ENCODE data around the gene PGBD1.
A peak's percentile ranks its signal among the peaks of the same experiment; 100 is the strongest.

The PGBD1 gene

DNA sequence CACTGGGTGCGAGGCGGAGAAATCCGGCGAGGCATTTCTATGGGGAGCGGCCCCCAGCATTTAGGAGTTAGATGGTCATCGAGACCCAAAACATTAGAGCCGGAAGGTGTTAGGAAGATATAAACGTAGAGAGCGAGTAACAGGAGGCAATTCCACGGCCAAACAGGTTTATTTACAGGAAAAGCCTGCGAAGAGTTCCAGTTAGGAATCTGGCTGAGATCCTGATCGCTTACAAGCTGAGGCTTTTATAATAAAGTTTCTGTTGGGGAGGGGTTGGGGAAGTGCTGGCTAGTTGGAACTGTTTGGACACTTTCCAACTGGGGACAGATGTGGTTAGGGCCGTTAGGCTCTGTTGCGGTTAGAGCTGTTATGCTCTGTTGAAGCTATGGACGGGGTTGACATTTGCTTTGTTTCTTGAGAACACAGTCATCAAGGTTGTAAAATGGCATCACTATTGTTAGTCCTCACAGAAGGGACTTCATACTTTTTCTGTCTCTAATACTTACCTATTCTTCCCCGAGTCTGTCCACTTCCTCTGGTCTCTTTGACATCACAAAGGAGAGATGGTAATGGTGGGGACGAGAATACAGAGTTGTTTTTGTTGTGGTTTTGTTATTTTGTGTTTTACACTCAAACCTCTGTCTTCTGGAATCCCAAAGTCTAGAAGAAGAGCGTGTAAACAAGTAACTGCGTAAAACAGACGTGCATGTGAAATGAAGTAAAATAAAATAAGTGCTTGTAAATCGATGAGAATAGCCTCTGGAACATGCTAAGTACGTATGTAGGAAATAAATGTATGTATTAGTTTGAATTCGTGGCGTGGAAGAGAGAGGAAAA lies 55.1 kb downstream of the PGBD1 start:
- DNase-seq: peak; percentile 18

- DNase-seq: no peak
Observed at GRCh38 chr6:28337121-28337520, 55.7 kb downstream of the PGBD1 start.

- DNase-seq: no peak
Observed at GRCh38 chr6:28340310-28341095, 59.1 kb downstream of the PGBD1 start.

DNA sequence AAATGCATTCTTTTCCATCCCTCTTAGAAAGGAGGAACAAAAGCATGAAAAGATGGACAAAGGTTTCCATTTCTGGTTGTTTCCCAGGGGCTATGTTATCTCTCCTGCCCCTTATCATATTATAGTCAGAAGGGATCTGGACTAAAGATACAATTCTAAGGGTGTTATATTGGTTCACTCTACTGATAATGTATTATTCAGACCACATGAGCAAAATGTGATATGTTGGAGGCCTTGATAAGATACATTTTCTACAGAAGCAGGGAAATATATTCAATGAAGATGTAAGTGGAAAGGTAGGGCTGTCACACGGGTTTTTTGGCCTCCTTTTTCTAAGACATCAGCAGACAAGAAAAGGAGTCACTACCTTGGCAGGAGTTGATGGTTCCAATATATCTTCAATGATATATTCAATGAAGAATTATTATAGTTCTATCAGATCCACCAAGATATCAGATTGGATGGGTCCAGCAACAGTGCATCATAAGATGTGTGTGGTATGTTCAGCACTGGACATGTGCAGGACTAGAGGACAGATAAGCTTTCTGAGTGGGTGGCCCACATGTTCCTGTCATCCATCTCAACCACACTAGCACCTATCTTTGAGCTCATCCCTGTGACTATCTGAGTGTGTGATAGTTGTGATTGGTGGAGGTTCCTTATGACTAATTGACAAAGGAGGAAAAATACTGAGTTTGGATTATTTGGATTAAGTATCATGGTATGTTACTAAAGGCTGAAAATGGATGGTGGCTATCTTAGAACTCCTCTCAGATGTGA lies 62.7 kb downstream of the PGBD1 start:
- no peak for DNase-seq

- DNase-seq: no peak
Observed at GRCh38 chr6:28345201-28345600, 63.8 kb downstream of the PGBD1 start.

DNA sequence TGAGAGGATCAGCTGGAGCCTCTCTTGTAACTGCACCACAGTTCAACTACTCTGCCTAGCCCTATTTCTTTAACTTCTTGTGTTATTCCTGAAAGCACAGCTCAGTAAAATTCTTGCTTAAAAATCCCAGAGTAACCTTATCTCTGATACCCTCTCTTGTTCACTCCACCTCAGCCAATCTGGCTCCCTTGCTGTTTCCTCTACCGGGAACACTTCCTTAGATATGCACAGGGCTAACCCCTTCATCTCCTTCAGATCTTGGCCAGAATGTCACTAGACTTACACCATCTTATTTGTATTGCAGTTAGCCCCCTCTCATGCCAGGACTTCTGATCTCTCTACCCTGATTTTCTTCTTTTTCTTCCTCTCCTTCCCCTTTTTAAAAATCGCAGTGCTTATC lies 65.7 kb downstream of the PGBD1 start:
- no peak for DNase-seq

GRCh38 chr6:28349344-28349891 lies 68.0 kb downstream of the PGBD1 start:
- no peak for DNase-seq

DNA sequence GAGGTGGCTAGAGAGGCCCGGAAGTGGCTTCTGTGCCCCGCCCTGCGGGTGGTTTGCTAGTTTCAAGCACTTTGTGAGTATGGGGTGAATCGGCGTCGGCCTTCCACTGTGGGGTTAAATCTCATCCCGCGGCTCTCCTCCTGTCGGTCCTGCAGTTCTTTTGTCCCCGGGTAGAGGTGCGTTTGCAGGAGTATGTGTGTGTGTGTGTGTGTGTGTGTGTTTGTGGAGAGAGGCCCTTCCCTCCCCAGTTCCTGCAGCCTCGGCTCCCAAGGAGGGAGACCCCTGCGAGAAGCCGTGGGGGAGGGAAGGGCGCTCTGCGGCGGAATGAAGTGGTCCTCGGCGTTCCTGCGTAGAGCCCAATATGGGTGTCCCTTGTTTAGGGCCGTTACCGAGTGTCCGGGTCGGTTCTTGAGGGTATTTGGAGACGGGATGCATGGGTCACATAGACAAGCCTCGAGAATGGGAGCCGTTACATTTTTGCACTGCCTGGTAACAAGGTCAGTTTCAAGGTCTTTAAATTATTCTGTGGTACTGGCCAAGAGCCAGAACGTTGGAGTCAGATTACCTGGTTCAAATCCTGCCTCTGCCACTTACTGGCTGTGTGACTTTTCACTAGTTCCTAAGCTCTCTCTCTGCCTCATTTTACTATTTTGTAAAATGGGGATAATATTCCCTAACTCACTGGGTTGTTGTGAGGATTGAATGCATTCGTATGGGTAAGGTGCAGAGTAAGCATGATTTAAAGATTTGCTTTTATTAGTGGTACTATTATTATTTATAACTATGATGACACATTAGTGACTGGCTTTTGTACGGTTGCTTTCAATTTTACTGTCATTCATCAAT lies 68.7 kb downstream of the PGBD1 start, which contains the start of gene ZKSCAN3:
TSS of gene ZKSCAN3 (plus strand) at position 56 of the 846 bp plus-strand sequence. CDS start 9,640 bp downstream, outside the sequence.
- DNase-seq: peak; percentile 71

DNA sequence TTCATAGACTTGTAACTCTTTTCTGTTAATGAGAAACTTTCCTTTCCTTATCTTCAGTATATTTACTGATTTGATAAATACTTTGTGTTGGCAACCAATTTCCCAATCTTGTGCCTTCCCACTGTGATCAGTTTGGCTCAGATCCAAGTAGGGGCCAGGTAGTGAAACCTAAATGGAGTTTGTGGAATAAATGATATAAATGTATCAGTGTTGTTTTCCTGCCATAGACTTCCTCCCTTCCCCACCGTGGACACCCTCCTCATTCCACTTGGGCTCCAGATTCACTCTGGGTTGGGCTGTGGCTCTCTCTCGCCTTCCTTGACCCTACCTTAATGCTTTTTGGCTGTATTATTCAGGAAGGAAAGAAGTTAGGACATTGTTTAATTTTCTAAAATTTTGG lies 69.7 kb downstream of the PGBD1 start:
- no peak for DNase-seq

- no peak for DNase-seq
Observed at GRCh38 chr6:28351493-28351925, 70.1 kb downstream of the PGBD1 start.

Measured in NCI-H1694 treated with DMSO at 0.1 percent for 48 hours (cell line).